GM19099 (cell line): ENCODE data around the gene WDR82.
A peak's percentile ranks its signal among the peaks of the same experiment; 100 is the strongest.

Source experiments
- POLR2A ChIP-seq: IDR thresholded peaks from 3 replicates; pipeline ENCODE4 v1.6.1; 2011; ENCODE audit warnings: low read depth; ENCODE audit not compliant: insufficient read length; ENCODE audit errors: extremely low read depth

WDR82 gene

GRCh38 chr3:52231502-52232278 lies 46.8 kb downstream of the WDR82 start:
- no peak for TF ChIP-seq POLR2A

- TF ChIP-seq POLR2A: no peak
Measured at GRCh38 chr3:52230889-52231499, 47.5 kb downstream of the WDR82 start.

DNA sequence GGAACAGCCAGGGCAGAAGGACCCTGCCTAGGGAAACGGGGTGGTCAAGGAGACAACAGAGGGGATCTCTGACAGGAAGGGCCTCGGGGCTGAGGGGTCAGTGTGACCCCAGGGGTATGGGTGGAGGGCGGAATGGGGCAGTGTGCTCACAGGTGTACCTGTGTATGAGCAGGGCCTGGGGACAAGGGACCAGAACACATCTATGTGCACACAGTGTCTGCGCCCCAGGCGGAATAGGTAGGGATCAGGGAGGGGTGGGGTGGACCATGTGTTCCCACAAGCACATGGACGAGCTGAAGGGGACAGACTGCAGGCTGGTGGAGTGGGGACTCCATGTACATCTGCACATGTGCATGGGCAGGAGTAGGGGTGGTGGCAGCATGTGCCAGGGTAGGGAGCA lies 48.0 kb downstream of the WDR82 start:
- TF ChIP-seq POLR2A: no peak

GRCh38 chr3:52229656-52230055 lies 48.8 kb downstream of the WDR82 start:
- TF ChIP-seq POLR2A: no peak

- no peak for TF ChIP-seq POLR2A
Measured at GRCh38 chr3:52228751-52229291, 49.6 kb downstream of the WDR82 start.

GRCh38 chr3:52228266-52228665 lies 50.2 kb downstream of the WDR82 start:
- TF ChIP-seq POLR2A: no peak

DNA sequence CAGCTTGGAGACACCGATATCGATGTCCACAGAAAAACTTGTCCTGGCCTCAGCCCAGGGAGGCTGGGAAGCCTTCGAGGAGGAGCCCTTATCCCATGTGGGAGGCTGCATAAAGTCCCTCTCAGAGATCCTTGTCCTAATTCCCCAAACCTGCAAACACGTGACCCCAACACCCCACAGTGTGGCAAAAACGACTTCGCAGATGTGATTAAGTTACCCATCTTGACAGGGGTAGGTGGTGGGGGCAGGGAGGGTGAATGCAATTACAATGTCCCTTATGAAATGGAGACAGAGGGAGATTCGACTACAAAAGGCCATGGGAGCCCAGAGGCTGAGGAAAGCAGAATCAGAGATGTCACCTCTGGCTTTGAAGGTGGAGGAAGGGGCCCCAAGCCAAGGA lies 50.7 kb downstream of the WDR82 start:
- no peak for TF ChIP-seq POLR2A

DNA sequence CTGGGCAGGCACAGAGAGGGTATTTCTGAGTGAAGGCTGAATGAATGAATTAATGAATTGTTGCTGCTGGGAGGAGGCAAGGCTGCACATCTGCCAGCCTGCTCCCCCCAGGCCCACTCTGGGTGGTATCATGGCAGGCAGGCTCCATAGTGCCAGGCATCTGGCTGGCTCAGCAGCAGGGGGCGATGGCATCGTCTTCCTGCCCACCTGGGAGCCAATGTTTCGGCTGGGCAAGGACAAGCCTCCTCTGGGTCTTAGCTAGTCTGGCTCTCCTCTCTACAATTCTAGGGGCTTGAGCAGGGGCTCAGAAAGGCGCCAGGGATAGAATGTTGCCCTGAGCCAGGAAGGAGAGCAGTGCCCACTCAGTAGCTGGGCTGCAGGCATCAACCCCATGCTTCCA lies 51.3 kb downstream of the WDR82 start:
- TF ChIP-seq POLR2A: no peak

DNA sequence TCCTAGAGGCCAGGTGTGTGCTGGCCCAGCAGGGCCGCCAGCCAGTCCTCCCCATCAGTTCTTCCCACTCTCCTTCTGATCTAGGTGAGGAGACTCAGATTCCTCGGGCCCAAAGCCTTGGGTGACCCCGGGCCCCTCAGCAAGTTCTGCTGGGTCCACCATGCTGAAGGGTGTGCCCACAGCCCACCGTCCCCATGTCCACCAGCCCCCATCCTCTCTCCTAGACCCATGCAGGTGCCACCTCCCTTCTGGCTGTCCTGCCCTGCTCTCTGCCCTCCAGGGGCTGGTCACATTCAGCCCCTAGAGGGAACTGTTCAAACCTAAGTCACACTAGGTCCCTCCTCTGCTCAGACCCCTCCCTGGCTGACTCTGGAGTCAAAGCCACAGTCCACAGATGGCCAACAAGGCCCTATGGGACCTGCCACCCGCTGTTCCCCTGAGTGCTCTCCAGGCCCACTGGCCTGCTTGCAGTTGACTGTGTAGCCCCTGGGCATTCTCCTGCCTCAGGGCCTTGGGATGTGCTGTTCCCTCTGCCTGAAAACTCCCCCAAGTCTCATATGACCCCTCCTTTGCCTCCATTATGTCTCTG lies 52.1 kb downstream of the WDR82 start:
- TF ChIP-seq POLR2A: no peak

DNA sequence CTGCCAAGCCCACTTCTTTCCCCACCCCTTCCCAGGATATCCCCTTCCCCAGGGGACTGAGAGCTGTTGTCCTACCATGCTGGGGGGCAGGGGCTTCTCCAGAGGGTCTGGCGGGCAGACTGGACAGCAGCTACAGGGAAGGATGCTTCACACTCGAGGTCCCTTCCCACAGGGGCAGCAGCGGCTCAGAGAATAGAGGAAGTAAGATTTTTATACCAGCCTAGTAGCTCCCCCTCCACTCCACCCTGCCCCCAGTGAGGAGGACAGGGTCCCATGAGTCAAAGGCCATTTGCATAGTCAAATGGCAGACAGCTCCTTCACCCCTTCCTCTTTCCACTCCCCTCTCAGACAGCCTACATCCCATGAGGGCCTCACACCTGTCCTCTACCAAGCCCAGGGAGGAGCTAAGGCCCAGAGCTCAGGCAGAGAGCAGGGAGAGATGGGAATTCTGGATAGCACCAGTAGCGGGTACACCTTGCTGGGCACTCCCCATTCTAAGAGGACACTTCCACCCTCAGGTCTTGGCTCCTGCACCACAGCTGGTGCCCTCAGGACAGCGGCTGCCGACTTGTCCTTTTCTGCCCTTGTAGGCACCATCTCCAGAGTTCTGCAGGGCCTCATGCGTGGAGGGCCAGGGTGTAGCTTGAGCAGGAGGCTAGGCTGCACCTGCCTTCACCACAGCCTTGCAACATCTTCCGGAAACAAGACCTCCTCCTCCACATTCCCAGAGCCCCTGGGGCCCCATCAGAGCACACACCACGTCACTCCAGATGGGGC lies 52.8 kb downstream of the WDR82 start, which contains the start of gene TLR9:
TSS of gene TLR9 (minus strand) at position 194 of the 777 bp plus-strand sequence. CDS start at position 78, 116 bp downstream.
- TF ChIP-seq POLR2A: peak; percentile 83

DNA sequence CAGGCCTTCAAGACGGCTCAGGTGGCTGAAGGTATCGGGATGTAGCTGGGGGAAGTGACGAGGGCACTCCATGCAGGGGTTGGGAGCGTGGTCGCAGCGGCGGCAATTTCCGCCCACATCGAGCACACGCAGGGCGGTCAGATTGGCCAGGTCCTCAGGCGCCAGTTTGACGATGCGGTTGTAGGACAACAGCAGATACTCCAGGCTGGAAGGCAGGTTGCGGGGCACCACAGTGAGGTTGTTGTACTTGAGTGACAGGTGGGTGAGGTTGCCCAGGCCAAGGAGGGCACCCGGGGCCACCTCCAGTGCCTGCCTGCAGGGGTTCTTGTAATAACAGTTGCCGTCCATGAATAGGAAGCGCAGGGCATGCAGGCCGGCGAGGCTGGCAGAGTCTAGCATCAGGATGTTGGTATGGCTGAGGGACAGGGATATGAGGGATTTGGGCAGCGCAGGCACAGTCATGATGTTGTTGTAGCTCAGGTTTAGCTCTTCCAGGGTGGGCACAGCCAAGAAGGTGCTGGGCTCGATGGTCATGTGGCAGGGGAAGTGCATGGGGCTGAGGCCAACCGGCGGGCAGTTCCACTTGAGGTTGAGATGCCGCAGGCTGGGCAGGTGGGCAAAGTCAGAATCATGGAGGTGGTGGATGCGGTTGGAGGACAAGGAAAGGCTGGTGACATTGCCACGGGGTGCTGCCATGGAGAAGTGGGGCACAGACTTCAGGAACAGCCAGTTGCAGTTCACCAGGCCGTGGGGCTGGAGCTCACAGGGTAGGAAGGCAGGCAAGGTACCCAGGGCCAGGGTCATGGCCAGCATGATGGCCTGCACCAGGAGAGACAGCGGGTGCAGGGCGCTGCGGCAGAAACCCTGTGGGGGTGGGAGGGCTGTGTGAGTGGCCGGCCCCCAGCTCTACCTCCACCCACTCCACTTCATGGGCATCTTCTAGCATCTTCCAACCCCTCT lies 54.7 kb downstream of the WDR82 start:
- TF ChIP-seq POLR2A: no peak

GRCh38 chr3:52222319-52223221 lies 55.9 kb downstream of the WDR82 start:
- TF ChIP-seq POLR2A: no peak
